Ovary (tissue), 9 donors: ENCODE data around the gene CACNG5. TPM values are rescaled to one million over a fixed set of nuclear protein-coding genes. Genes with fewer than 3 reads are reported as not detected.

Source experiments
- DNase-seq, 5 donors: peaks; one replicate each; pipeline ENCODE4 v3.0.0-alpha.2; 2019 to 2020
- H3K27ac ChIP-seq, 2 donors: fragments of 200-600 bp; one replicate each; pipeline versions ENCODE4 v1.5.1 to v1.8.0; 2019 to 2022
- H3K27me3 ChIP-seq: fragments of 200-600 bp; one replicate; pipeline ENCODE4 v1.8.0; 2022
- H3K36me3 ChIP-seq: fragments of 200-600 bp; sonication (generic); one replicate; pipeline ENCODE4 v1.5.1; 2019
- H3K4me1 ChIP-seq: one replicate; pipeline ENCODE4 v1.8.1; 2013; ENCODE audit warnings: mild to moderate bottlenecking, moderate library complexity; ENCODE audit not compliant: insufficient read depth
- H3K4me3 ChIP-seq: fragments of 200-600 bp; sonication (generic); one replicate; pipeline ENCODE4 v1.5.1; 2017
- H3K9me3 ChIP-seq, 2 donors: fragments of 200-600 bp in 1 of 2; sonication (generic) in 1 of 2; one replicate each; pipeline versions ENCODE4 v1.5.1 to v1.8.1; 2013 to 2019; ENCODE audit warnings: mild to moderate bottlenecking in 1 of 2, moderate library complexity in 1 of 2
- EP300 ChIP-seq: sonication (generic); formaldehyde crosslinking; IDR thresholded peaks from one replicate; pipeline ENCODE4 v1.6.1; 2017; ENCODE audit warnings: antibody characterized with exemption
- POLR2A ChIP-seq: fragments of 450-650 bp; IDR thresholded peaks from one replicate; pipeline ENCODE4 v1.6.1; 2017; ENCODE audit warnings: antibody characterized with exemption, mild to moderate bottlenecking, moderate library complexity
- WGBS, 3 donors: extraction: QIAGEN DNeasy Blood & Tissue Kit in 1 of 3; methylation state at CpG; one replicate each; pipeline versions ENCODE4 v1.1.5 to v1.1.7; 2013 to 2017; 5-methylcytosine and 5-hydroxymethylcytosine counted together
- intact Hi-C, 4 donors: fragments of 100-400 bp; cut with DNase I; formaldehyde crosslinking; loops; one replicate each; pipeline versions ENCODE4 v1.11.0 to v1.15.1; 2022 to 2023
- polyA plus RNA-seq, 2 donors: library from polyadenylated mRNA; stranded (reverse); fragments of 200-250 nt in 1 of 2; fragments of 350-450 nt in 1 of 2; fragmentation: Illumina TruSeq in 1 of 2; extraction: RNeasy Lipid Tissue Mini Kit (QIAGEN cat#74804) in 1 of 2; gene quantifications; one replicate each; pipeline ENCODE4 v1.2.3, GENCODE V29; 2013 to 2014
- total RNA-seq, 7 donors: library from RNA; depleted of rRNA in 2 of 7; stranded (reverse); fragments of >200 nt in 2 of 7; fragmentation: NEBNext Ultra II Directional in 3 of 7; extraction: Animal tissue kit (Norgen Biotek cat#: 25700) in 3 of 7; gene quantifications; one replicate each; pipeline versions ENCODE4 v1.1.0 to v1.2.4, GENCODE V29; 2016 to 2023
- TF ChIP-seq, protein P1 (sequence below), 3 donors: fragments of 450-650 bp in 2 of 3; fragments of 200-600 bp in 1 of 3; IDR thresholded peaks; one replicate each; pipeline versions ENCODE4 v1.5.1 to v1.8.0; 2016 to 2022; ENCODE audit warnings: antibody characterized with exemption in 3 of 3, mild to moderate bottlenecking in 1 of 3
- donor health status: DM: no; HTN: no; CAD: no; lungs with moderate emphysema.
- donor health status: DM: no; HTN: no; CAD: no.
- donor health status: Bipolar disorder and iron deficiency.
- donor health status: DM: yes; HTN: yes; CAD: no.
- donor health status: DM: no; HTN: no; CAD: no.
- donor health status: DM: yes; HTN: yes; CAD: no.

CACNG5 gene
- total and polyA plus RNA-seq, 9 donors, result not detected

DNA sequence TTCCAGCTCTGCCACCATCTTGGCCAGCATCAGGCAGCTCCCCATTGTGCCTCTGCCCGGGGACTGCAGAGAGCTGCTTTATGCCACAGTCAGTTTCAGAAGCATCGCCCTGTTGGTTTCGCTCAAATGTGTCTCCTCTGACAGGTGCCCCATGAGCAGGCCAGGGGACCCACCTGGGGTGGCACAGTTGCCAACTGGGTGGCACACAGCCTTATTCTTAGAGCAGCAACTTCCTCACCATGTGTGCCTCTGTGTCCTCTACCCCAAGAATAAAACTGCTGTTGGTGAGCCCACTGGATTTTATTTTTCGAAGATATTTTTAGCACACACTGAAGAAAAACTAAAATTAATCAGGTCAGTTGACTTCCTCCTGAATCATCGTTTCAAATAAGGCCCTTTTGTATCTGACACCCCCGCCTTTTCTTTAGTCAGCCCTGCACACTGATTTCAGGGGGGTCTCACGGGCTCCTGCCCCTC, 44.9 kb upstream of the CACNG5 start:
- Histone ChIP-seq H3K27ac (no peak overlapping the region), H3K4me3 (no peak overlapping the region), H3K9me3 (no peaks in the 10 kb centered on the region), H3K4me1 (no peaks in the 10 kb centered on the region), H3K36me3 (no peaks in the 10 kb centered on the region), H3K27me3 (no peaks in the 10 kb centered on the region)
- 43 to 56% (median 46%) methylated on average over 7 of the region's 7 CpGs for WGBS, 3 donors
- intact Hi-C loops, result no loop called here
- TF ChIP-seq POLR2A, result no peak
- TF ChIP-seq EP300, result no peak
- TF ChIP-seq, protein P1, sequence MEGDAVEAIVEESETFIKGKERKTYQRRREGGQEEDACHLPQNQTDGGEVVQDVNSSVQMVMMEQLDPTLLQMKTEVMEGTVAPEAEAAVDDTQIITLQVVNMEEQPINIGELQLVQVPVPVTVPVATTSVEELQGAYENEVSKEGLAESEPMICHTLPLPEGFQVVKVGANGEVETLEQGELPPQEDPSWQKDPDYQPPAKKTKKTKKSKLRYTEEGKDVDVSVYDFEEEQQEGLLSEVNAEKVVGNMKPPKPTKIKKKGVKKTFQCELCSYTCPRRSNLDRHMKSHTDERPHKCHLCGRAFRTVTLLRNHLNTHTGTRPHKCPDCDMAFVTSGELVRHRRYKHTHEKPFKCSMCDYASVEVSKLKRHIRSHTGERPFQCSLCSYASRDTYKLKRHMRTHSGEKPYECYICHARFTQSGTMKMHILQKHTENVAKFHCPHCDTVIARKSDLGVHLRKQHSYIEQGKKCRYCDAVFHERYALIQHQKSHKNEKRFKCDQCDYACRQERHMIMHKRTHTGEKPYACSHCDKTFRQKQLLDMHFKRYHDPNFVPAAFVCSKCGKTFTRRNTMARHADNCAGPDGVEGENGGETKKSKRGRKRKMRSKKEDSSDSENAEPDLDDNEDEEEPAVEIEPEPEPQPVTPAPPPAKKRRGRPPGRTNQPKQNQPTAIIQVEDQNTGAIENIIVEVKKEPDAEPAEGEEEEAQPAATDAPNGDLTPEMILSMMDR (IDR thresholded peaks at IDR 0.05), result no peak
- DNase-seq, result no peak

DNA sequence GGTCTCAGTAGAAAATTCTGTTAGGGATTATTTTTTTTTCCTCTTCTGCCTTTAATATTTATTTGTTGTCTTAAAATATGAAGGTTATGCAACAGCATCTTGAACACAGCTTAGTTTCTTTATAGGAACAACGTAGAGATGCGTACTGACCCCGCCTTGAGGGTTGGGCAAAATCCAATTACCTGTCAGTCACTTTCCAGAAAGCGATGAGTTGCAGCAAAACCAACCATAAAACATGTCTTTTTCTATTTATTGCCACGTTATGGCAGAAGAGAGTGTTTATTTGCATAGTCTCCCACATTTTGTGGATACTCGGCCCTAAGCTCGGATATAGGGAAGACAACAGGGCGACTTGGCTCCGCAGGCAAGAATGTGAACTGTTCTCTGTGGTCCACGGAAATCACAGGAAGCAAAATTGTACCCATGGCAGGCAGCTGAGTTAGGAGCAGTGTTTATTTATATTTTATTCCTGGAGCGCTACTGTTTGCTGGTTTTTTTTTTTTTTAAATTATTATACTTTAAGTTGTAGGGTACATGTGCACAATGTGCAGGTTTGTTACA, 44.3 kb upstream of the CACNG5 start:
- WGBS, 3 donors, result 53 to 78% (median 73%) methylated on average over 11 of the region's 11 CpGs
- Histone ChIP-seq H3K4me1 (no peaks in the 10 kb centered on the region), H3K36me3 (no peaks in the 10 kb centered on the region), H3K4me3 (peak overlapping the region; percentile 11), H3K9me3 (no peaks in the 10 kb centered on the region), H3K27ac (no peak overlapping the region), H3K27me3 (no peaks in the 10 kb centered on the region)
- no peak for DNase-seq
- TF ChIP-seq, protein P1 (IDR thresholded peaks at IDR 0.05), result no peak
- TF ChIP-seq POLR2A, result no peak
- no peak for TF ChIP-seq EP300
- intact Hi-C loops, result no loop called here

DNA sequence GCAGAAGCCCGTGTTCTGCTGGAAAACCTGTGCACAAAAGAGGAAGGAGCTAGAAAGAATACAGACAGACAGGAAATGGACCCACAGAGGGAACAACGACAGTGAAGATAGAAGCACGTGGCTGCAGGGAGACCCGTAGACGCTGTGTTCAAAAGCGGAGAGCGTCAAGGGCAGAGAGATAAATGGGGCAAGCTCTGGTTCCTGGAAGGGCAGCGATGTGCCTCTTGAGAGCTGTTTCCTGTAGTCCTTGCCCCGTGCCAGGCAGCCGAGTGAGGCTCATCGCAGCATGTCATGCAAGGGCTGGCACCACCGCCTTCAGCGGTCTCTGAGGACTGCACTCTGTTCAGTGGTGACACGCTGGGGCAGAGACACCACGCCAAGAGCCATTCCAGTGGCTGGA, 43.6 kb upstream of the CACNG5 start:
- H3K4me1 ChIP-seq, result no peaks in the 10 kb centered on the region
- 66 to 84% (median 82%) methylated on average over 15 of the region's 15 CpGs for WGBS, 3 donors
- no peak for DNase-seq
- TF ChIP-seq, protein P1 (IDR thresholded peaks at IDR 0.05), result no peak
- no peak for TF ChIP-seq EP300
- no peak for TF ChIP-seq POLR2A
- no peaks in the 10 kb centered on the region for H3K36me3 ChIP-seq
- H3K4me3 ChIP-seq, result no peak overlapping the region
- no peaks in the 10 kb centered on the region for H3K9me3 ChIP-seq
- intact Hi-C loops, result no loop called here
- H3K27ac ChIP-seq, result no peak overlapping the region
- no peaks in the 10 kb centered on the region for H3K27me3 ChIP-seq

DNA sequence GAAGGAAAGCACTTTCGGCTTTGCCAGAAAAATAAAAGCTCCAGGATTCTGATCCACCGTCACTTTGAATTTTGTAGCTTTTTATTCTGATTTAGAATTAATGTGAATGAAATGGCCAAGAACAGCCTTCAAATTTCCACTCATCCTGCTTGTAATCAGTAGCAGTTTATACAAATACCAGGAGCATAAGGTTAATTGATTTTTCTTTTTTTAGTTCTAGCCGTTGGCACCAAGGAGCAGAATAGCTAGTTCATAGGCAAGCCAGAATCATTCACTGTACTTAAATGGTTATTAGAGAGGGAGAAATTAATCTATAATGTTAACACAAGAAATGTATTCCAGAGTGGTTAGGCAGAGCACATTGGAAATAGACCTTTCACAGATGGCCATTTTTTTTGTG, 41.1 kb upstream of the CACNG5 start:
- Histone ChIP-seq H3K4me3 (no peak overlapping the region), H3K27ac (no peak overlapping the region), H3K27me3 (no peaks in the 10 kb centered on the region), H3K36me3 (no peaks in the 10 kb centered on the region), H3K4me1 (no peaks in the 10 kb centered on the region), H3K9me3 (no peaks in the 10 kb centered on the region)
- 90 to 95% (median 91%) methylated on average over 3 of the region's 3 CpGs for WGBS, 3 donors
- no peak for TF ChIP-seq EP300
- TF ChIP-seq, protein P1 (IDR thresholded peaks at IDR 0.05), result no peak
- no peak for TF ChIP-seq POLR2A
- intact Hi-C loops, result no loop called here
- no peak for DNase-seq
